GM12878 (cell line): ENCODE results near the gene HSPA1B. TPM values are rescaled to one million over a fixed set of nuclear protein-coding genes. Genes with fewer than 3 reads are reported as not detected.
A peak's percentile ranks its signal among the peaks of the same experiment; 100 is the strongest.

Source experiments
- ATAC-seq: fragments of 200-7000 bp; cut with Tn5 transposase; 3 replicates; pipeline ENCODE4 v1.9.1; 2020; ENCODE audit warnings: mild to moderate bottlenecking, moderate library complexity
- BruUV-seq: library from RNA; stranded (reverse); fragments of 400-500 nt; replicated peaks from 2 replicates; lab custom pipeline; 2021; lab: Mats Ljungman, UMichigan
- CTCF ChIA-PET: fragments of 300-600 bp; sonication (Branson Sonifier 250); formaldehyde crosslinking; extraction: SDS; loops from one replicate; lab custom pipeline; 2021; ENCODE audit warnings: inconsistent platforms; lab: Yijun Ruan, JAX
- POLR2A ChIA-PET: fragments of 350-600 bp; formaldehyde crosslinking; extraction: SDS; loops from one replicate; lab custom pipeline; 2021; ENCODE audit warnings: inconsistent platforms; lab: Charles Lee
- RAD21 ChIA-PET: fragments of 300-600 bp; sonication (Branson Sonifier 250); formaldehyde crosslinking; loops from one replicate; lab custom pipeline; 2023; ENCODE audit warnings: antibody characterized with exemption; ENCODE audit not compliant: unreplicated experiment; lab: Charles Lee
- SMC1A ChIA-PET: fragments of 300-600 bp; sonication (Branson Sonifier 250); formaldehyde crosslinking; loops from one replicate; lab custom pipeline; 2023; ENCODE audit not compliant: unreplicated experiment, uncharacterized antibody; lab: Charles Lee
- DNase-seq: peaks from one replicate; pipeline ENCODE4 v3.0.0-alpha.2; 2011; ENCODE audit warnings: low read depth, low spot score
- FAIRE-seq: peaks from 3 replicates; lab custom pipeline; 2011; peaks lifted over from hg19 to GRCh38; lab: Jason Lieb, UNC
- H2AFZ ChIP-seq: 2 replicates; pipeline ENCODE4 v1.6.0; 2011; ENCODE audit warnings: low read depth, low read length, control low read depth; ENCODE audit not compliant: control insufficient read depth
- H3K27ac ChIP-seq: 2 replicates; pipeline ENCODE4 v1.5.1; 2011; ENCODE audit warnings: control low read depth; ENCODE audit not compliant: control insufficient read depth, insufficient read depth
- H3K27me3 ChIP-seq, 2 experiments: replicated peaks in 1 of 2; 2 replicates each; pipeline versions ENCODE4 v1.6.0 to v1.6.1; 2011; ENCODE audit warnings: low read length in 1 of 2; ENCODE audit not compliant: control insufficient read depth in 2 of 2, insufficient read depth in 2 of 2
- H3K36me3 ChIP-seq, 2 experiments: 2 replicates each; pipeline ENCODE4 v1.5.1; 2011; ENCODE audit warnings: low read length in 1 of 2; ENCODE audit not compliant: control insufficient read depth in 2 of 2, insufficient read depth in 2 of 2
- H3K4me1 ChIP-seq: 2 replicates; pipeline ENCODE4 v1.6.1; 2011; ENCODE audit warnings: mild to moderate bottlenecking, low read length, moderate library complexity, mixed read lengths; ENCODE audit not compliant: control insufficient read depth, insufficient read depth
- H3K4me2 ChIP-seq: 2 replicates; pipeline ENCODE4 v1.6.0; 2011; ENCODE audit warnings: control low read depth; ENCODE audit not compliant: control insufficient read depth, insufficient read depth
- H3K4me3 ChIP-seq: fragments of 200-600 bp; sonication (generic); 2 replicates; pipeline ENCODE4 v1.5.1; 2016
- H3K79me2 ChIP-seq: 2 replicates; pipeline ENCODE4 v1.6.0; 2011; ENCODE audit warnings: low read length; ENCODE audit not compliant: control insufficient read depth, insufficient read depth
- H3K9ac ChIP-seq: 2 replicates; pipeline ENCODE4 v1.8.0; 2011; ENCODE audit warnings: low read length, control low read depth, mixed read lengths; ENCODE audit not compliant: control insufficient read depth, insufficient read depth
- H3K9me3 ChIP-seq: replicated peaks from 3 replicates; pipeline ENCODE4 v1.5.1; 2011; ENCODE audit warnings: mild to moderate bottlenecking, low read length; ENCODE audit not compliant: control insufficient read depth, insufficient read depth
- H4K20me1 ChIP-seq: 2 replicates; pipeline ENCODE4 v1.6.0; 2011; ENCODE audit not compliant: control insufficient read depth, insufficient read depth
- CBX5 ChIP-seq: sonication (generic); IDR thresholded peaks from 2 replicates; pipeline ENCODE4 v1.6.1; 2016; ENCODE audit warnings: low read depth, moderate library complexity, mild to moderate bottlenecking, inconsistent platforms
- FOXK2 ChIP-seq: fragments of 450-650 bp; IDR thresholded peaks from 2 replicates; pipeline ENCODE4 v1.6.1; 2017; ENCODE audit warnings: mild to moderate bottlenecking, moderate library complexity
- GATAD2B ChIP-seq: fragments of 450-650 bp; conservative IDR thresholded peaks from 2 replicates; pipeline ENCODE4 v1.6.1; 2017; ENCODE audit warnings: low read depth, mild to moderate bottlenecking, moderate library complexity
- HDAC2 ChIP-seq: fragments of 200-600 bp; sonication (generic); IDR thresholded peaks from 2 replicates; pipeline ENCODE4 v1.6.1; 2017
- MTA3 ChIP-seq: IDR thresholded peaks from 2 replicates; pipeline ENCODE4 v1.6.1; 2012; ENCODE audit warnings: low read length, inconsistent platforms, borderline replicate concordance
- NBN ChIP-seq: fragments of 450-650 bp; IDR thresholded peaks from 2 replicates; pipeline ENCODE4 v1.6.1; 2016
- POLR2A ChIP-seq: IDR thresholded peaks from 2 replicates; pipeline ENCODE4 v1.6.1; 2011; ENCODE audit warnings: low read depth, mild to moderate bottlenecking, low read length
- RAD21 ChIP-seq: IDR thresholded peaks from 2 replicates; pipeline ENCODE4 v1.6.1; 2011; ENCODE audit warnings: mild to moderate bottlenecking, low read depth, low read length, moderate library complexity; ENCODE audit not compliant: insufficient read depth
- RELA ChIP-seq: fragments of 450-650 bp; IDR thresholded peaks from 2 replicates; pipeline ENCODE4 v1.8.0; 2014; ENCODE audit warnings: borderline replicate concordance; ENCODE audit not compliant: partially characterized antibody
- TCF7 ChIP-seq: IDR thresholded peaks from 2 replicates; pipeline ENCODE4 v1.6.1; 2014; ENCODE audit warnings: antibody characterized with exemption, borderline replicate concordance
- ZNF217 ChIP-seq: fragments of 450-650 bp; IDR thresholded peaks from 2 replicates; pipeline ENCODE4 v1.6.1; 2017; ENCODE audit warnings: antibody characterized with exemption, mild to moderate bottlenecking
- ZNF24 ChIP-seq: fragments of 450-650 bp; IDR thresholded peaks from 2 replicates; pipeline ENCODE4 v1.6.1; 2017; ENCODE audit warnings: antibody characterized with exemption, mild to moderate bottlenecking
- ZNF384 ChIP-seq: IDR thresholded peaks from 2 replicates; pipeline ENCODE4 v1.6.1; 2012; ENCODE audit warnings: low read depth, mild to moderate bottlenecking, low read length, improper control_type of control experiment, borderline replicate concordance
- ZNF592 ChIP-seq: fragments of 450-650 bp; IDR thresholded peaks from 2 replicates; pipeline ENCODE4 v1.6.1; 2017; ENCODE audit warnings: mild to moderate bottlenecking, moderate library complexity
- WGBS: methylation state at CpG from one replicate; pipeline ENCODE4 v1.1.6; 2016; ENCODE audit warnings: low lambda C conversion rate; ENCODE audit not compliant: insufficient replicate concordance, insufficient coverage; ENCODE audit errors: missing lambda C conversion rate; 5-methylcytosine and 5-hydroxymethylcytosine counted together
- in situ Hi-C: fragments of 300-500 bp; cut with MboI; formaldehyde crosslinking; loops from 9 replicates; pipeline ENCODE4 v1.14.3; 2018; ENCODE audit warnings: mixed read lengths
- intact Hi-C: fragments of 100-400 bp; cut with micrococcal nuclease; formaldehyde crosslinking; loops from one replicate; pipeline ENCODE4 v1.14.2; 2022; ENCODE audit not compliant: unreplicated experiment
- polyA plus RNA-seq, 11 experiments: library from polyadenylated mRNA; depleted of rRNA in 4 of 11; unstranded in 6 of 11; stranded (reverse) in 5 of 11; fragments of >200 nt; fragmentation: Nextera tagmentation in 4 of 11; fragmentation: Illumina TruSeq in 1 of 11; extraction: Ambion mirVana in 4 of 11; extraction: Trizol in 1 of 11; gene quantifications; 1 replicate in 1 of 11; 2 replicates in 10 of 11; pipeline versions ENCODE4 v1.2.1 to v1.2.3, GENCODE V29; 2011 to 2016; ENCODE audit warnings: inconsistent platforms in 2 of 11, missing spikeins in 2 of 11, low read depth in 1 of 11
- total RNA-seq, 4 experiments: library from RNA; depleted of rRNA in 3 of 4; stranded (reverse); fragments of >200 nt in 3 of 4; fragmentation: Illumina TruSeq in 1 of 4; extraction: Trizol in 1 of 4; gene quantifications; 2 replicates each; pipeline versions ENCODE4 v1.2.1 to v1.2.3, GENCODE V29; 2013 to 2021
- TF ChIP-seq, protein P1 (sequence below): IDR thresholded peaks from 2 replicates; pipeline ENCODE4 v1.6.1; 2011; ENCODE audit warnings: borderline replicate concordance, low read depth, mild to moderate bottlenecking, moderate library complexity, low read length; ENCODE audit not compliant: insufficient read depth, poor library complexity, severe bottlenecking

The HSPA1B gene
- total and polyA plus RNA-seq, 10 of the 15 experiments (the other 5 are each of a cell fraction or from before 2014, with no cell fraction given): 0.11 to 40.5 (median 12.8) TPM

GRCh38 chr6:31829633-31830283, 2.2 kb downstream of the HSPA1B start:
- Histone ChIP-seq H3K9ac (peak overlapping the region; percentile 33; the same call in 1 of the 2 replicates), H3K36me3 (no peaks in the 10 kb centered on the region), H3K27ac (no peak overlapping the region), H3K9me3 (no peaks in the 10 kb centered on the region), H4K20me1 (no peaks in the 10 kb centered on the region), H3K4me3 (peak overlapping the region; percentile 79), H3K27me3 (no peaks in the 10 kb centered on the region), H3K79me2 (peaks cover 33% of the 10 kb centered on the region), H2AFZ (no peak overlapping the region), H3K4me1 (peaks cover 11% of the 10 kb centered on the region), H3K4me2 (peak overlapping the region; percentile 66)
- 2% methylated on average over 15 of the region's 15 CpGs for WGBS
- ChIA-PET POLR2A (interaction anchor here (0.5 to 10.9 kb wide), 18 partner anchors 10 to 332 kb away, joined by 3 to 122 read pairs (median 4); partner anchors contain the start of genes ABHD16A, CLIC1, DDX39B and LSM2), SMC1A (interaction anchor here (0.7 to 3.7 kb wide), 28 partner anchors 10 to 283 kb away, joined by 3 to 30 read pairs (median 6); partner anchors contain the start of genes ATP6V1G2, CLIC1, HSPA1A and HSPA1L), CTCF (interaction anchor here (0.8 to 4.0 kb wide), 29 partner anchors 13 to 335 kb away, joined by 3 to 27 read pairs (median 6); partner anchors contain the start of genes DDAH2, LSM2, LTB and LY6G5C), RAD21 (interaction anchor here (0.6 to 3.9 kb wide), 34 partner anchors 9 to 288 kb away, joined by 3 to 30 read pairs (median 5); partner anchors contain the start of genes DDAH2, DDX39B, DXO and GPANK1)
- DNase-seq: no peak
- FAIRE-seq: no peak
- ATAC-seq: 0 out of 3 replicates have a peak, but pooled peaks have one; percentile 1
- intact Hi-C loops (loop anchor here (1.0 to 10.0 kb wide), 5 partner anchors 32 to 283 kb away; partner anchors contain the start of genes ATP6V1G2, CSNK2B, LY6G5B and VARS1), in situ Hi-C loops (loop anchor here (10.0 kb wide), 1 partner anchor 285 kb away; the partner anchor contains the start of genes ATP6V1G2, DDX39B and NFKBIL1)
- no TSS peak for BruUV-seq
- TF ChIP-seq CBX5: no peak
- TF ChIP-seq RELA: no peak
- no peak for TF ChIP-seq GATAD2B
- TF ChIP-seq POLR2A: no peak
- TF ChIP-seq MTA3: no peak
- peak; percentile 53; the same call in 1 of the 2 replicates for TF ChIP-seq FOXK2
- peak; percentile 60; the same call in 1 of the 2 replicates for TF ChIP-seq NBN
- TF ChIP-seq TCF7: no peak; the same call in 1 of the 2 replicates
- TF ChIP-seq ZNF217: no peak
- no peak for TF ChIP-seq ZNF592
- peak; percentile 84 for TF ChIP-seq RAD21
- TF ChIP-seq HDAC2: no peak
- TF ChIP-seq, protein P1, sequence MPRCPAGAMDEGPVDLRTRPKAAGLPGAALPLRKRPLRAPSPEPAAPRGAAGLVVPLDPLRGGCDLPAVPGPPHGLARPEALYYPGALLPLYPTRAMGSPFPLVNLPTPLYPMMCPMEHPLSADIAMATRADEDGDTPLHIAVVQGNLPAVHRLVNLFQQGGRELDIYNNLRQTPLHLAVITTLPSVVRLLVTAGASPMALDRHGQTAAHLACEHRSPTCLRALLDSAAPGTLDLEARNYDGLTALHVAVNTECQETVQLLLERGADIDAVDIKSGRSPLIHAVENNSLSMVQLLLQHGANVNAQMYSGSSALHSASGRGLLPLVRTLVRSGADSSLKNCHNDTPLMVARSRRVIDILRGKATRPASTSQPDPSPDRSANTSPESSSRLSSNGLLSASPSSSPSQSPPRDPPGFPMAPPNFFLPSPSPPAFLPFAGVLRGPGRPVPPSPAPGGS: no peak
- no peak for TF ChIP-seq ZNF24
- peak; percentile 99 for TF ChIP-seq ZNF384
